ENCODE measurements around the gene MAP3K2.

Gene MAP3K2

GRCh38 chr2:127427376-127428056 is 39.7 kb upstream of the MAP3K2 start:
- TF ChIP-seq, protein P1, sequence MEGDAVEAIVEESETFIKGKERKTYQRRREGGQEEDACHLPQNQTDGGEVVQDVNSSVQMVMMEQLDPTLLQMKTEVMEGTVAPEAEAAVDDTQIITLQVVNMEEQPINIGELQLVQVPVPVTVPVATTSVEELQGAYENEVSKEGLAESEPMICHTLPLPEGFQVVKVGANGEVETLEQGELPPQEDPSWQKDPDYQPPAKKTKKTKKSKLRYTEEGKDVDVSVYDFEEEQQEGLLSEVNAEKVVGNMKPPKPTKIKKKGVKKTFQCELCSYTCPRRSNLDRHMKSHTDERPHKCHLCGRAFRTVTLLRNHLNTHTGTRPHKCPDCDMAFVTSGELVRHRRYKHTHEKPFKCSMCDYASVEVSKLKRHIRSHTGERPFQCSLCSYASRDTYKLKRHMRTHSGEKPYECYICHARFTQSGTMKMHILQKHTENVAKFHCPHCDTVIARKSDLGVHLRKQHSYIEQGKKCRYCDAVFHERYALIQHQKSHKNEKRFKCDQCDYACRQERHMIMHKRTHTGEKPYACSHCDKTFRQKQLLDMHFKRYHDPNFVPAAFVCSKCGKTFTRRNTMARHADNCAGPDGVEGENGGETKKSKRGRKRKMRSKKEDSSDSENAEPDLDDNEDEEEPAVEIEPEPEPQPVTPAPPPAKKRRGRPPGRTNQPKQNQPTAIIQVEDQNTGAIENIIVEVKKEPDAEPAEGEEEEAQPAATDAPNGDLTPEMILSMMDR (IDR thresholded peaks at IDR 0.05): no peak

GRCh38 chr2:127426501-127427354 is 39.0 kb upstream of the MAP3K2 start:
- Histone ChIP-seq H3K4me2 (ENCODE audit: low read length) (no peak overlapping the region), H2AFZ (no peak overlapping the region), H3K79me2 (no peaks in the 10 kb centered on the region), H3K27ac (no peak overlapping the region), H3K36me3 (ENCODE audit: control insufficient read depth, insufficient read depth, low read length) (no peaks in the 10 kb centered on the region), H3K9me3 (ENCODE audit: control insufficient read depth, low read length) (no peaks in the 10 kb centered on the region), H3K9ac (no peak overlapping the region), H3K4me1 (peaks cover 3% of the 10 kb centered on the region), H3K27me3 (ENCODE audit: control insufficient read depth, insufficient read depth, low read length) (peaks cover 7% of the 10 kb centered on the region), H3K4me3 (ENCODE audit: low read depth, low read length) (no peak overlapping the region)
- TF ChIP-seq, protein P1 (IDR thresholded peaks at IDR 0.05): no peak

More at GRCh38 chr2:127427376-127428056, 39.7 kb upstream of the MAP3K2 start:
- H3K27me3 ChIP-seq (ENCODE audit: control insufficient read depth, insufficient read depth, low read length): peaks cover 4% of the 10 kb centered on the region
- no peak overlapping the region for H3K27ac ChIP-seq
- H3K9me3 ChIP-seq (ENCODE audit: control insufficient read depth, low read length): no peaks in the 10 kb centered on the region
- H3K79me2 ChIP-seq: no peaks in the 10 kb centered on the region
- H3K4me1 ChIP-seq: peaks cover 3% of the 10 kb centered on the region
- H3K4me3 ChIP-seq (ENCODE audit: low read depth, low read length): no peak overlapping the region
- H3K9ac ChIP-seq: no peak overlapping the region
- H2AFZ ChIP-seq: no peak overlapping the region
- H3K36me3 ChIP-seq (ENCODE audit: control insufficient read depth, insufficient read depth, low read length): no peaks in the 10 kb centered on the region
- H3K4me2 ChIP-seq (ENCODE audit: low read length): no peak overlapping the region

GRCh38 chr2:127425540-127426490 is 38.0 kb upstream of the MAP3K2 start:
- no peaks in the 10 kb centered on the region for H3K36me3 ChIP-seq (ENCODE audit: control insufficient read depth, insufficient read depth, low read length)
- H3K27ac ChIP-seq: no peak overlapping the region

More at GRCh38 chr2:127425540-127426490, 38.0 kb upstream of the MAP3K2 start:
- H3K4me1 ChIP-seq: peaks cover 3% of the 10 kb centered on the region
- no peak overlapping the region for H3K9ac ChIP-seq
- TF ChIP-seq, protein P1 (IDR thresholded peaks at IDR 0.05): no peak
- no peaks in the 10 kb centered on the region for H3K9me3 ChIP-seq (ENCODE audit: control insufficient read depth, low read length)
- no peak overlapping the region for H3K4me3 ChIP-seq (ENCODE audit: low read depth, low read length)
- H3K4me2 ChIP-seq (ENCODE audit: low read length): no peak overlapping the region
- no peaks in the 10 kb centered on the region for H3K79me2 ChIP-seq
- peaks cover 7% of the 10 kb centered on the region for H3K27me3 ChIP-seq (ENCODE audit: control insufficient read depth, insufficient read depth, low read length)
- H2AFZ ChIP-seq: no peak overlapping the region

All from parathyroid adenoma (tissue), 2 donors.